MM.1S (cell line): ENCODE results near the gene MRPL43.
A peak's percentile ranks its signal among the peaks of the same experiment; 100 is the strongest.

Experiments
- DNase-seq: peaks from one replicate; pipeline ENCODE4 v3.0.0-alpha.2; 2015
- H2AFZ ChIP-seq: fragments of 300-600 bp; sonication (generic); 2 replicates; pipeline ENCODE4 v1.6.0; 2016; ENCODE audit warnings: antibody characterized with exemption, low read length
- H3F3A ChIP-seq: fragments of 300-600 bp; sonication (generic); 2 replicates; pipeline ENCODE4 v1.6.1; 2016; ENCODE audit warnings: mild to moderate bottlenecking, antibody characterized with exemption, low read length, moderate library complexity, mixed read lengths; ENCODE audit not compliant: insufficient read depth
- H3K27ac ChIP-seq: fragments of 300-600 bp; sonication (generic); 2 replicates; pipeline ENCODE4 v1.5.1; 2016; ENCODE audit warnings: mild to moderate bottlenecking, low read length
- H3K27me3 ChIP-seq: fragments of 300-600 bp; sonication (generic); replicated peaks from 2 replicates; pipeline ENCODE4 v1.6.0; 2016; ENCODE audit warnings: low read length; ENCODE audit not compliant: insufficient read depth
- H3K36me3 ChIP-seq: fragments of 300-600 bp; sonication (generic); replicated peaks from 2 replicates; pipeline ENCODE4 v1.6.1; 2016; ENCODE audit warnings: mild to moderate bottlenecking, low read length, mixed read lengths; ENCODE audit not compliant: insufficient read depth
- H3K4me1 ChIP-seq: fragments of 300-600 bp; sonication (generic); 2 replicates; pipeline ENCODE4 v1.6.1; 2016; ENCODE audit warnings: low read length, mixed read lengths
- H3K4me2 ChIP-seq: fragments of 300-600 bp; sonication (generic); 2 replicates; pipeline ENCODE4 v1.6.0; 2016; ENCODE audit warnings: low read depth, low read length
- H3K4me3 ChIP-seq: fragments of 300-600 bp; sonication (generic); 2 replicates; pipeline ENCODE4 v1.5.1; 2016; ENCODE audit warnings: low read length, mixed read lengths
- H3K79me2 ChIP-seq: fragments of 300-600 bp; sonication (generic); 2 replicates; pipeline ENCODE4 v1.6.1; 2016; ENCODE audit warnings: mixed run types, low read length, mixed read lengths
- H3K9ac ChIP-seq: fragments of 300-600 bp; sonication (generic); 2 replicates; pipeline ENCODE4 v1.6.1; 2016; ENCODE audit warnings: low read length, mixed read lengths
- H3K9me2 ChIP-seq: fragments of 300-600 bp; sonication (generic); replicated peaks from 2 replicates; pipeline ENCODE4 v1.6.1; 2016; ENCODE audit warnings: mild to moderate bottlenecking, low read length, mixed read lengths; ENCODE audit not compliant: insufficient read depth
- H3K9me3 ChIP-seq: fragments of 300-600 bp; sonication (generic); replicated peaks from 2 replicates; pipeline ENCODE4 v1.6.1; 2016; ENCODE audit warnings: mild to moderate bottlenecking, low read length, mixed read lengths; ENCODE audit not compliant: insufficient read depth
- H4K20me1 ChIP-seq: fragments of 300-600 bp; sonication (generic); 2 replicates; pipeline ENCODE4 v1.6.1; 2016; ENCODE audit warnings: mild to moderate bottlenecking, low read length, moderate library complexity, mixed read lengths; ENCODE audit not compliant: insufficient read depth
- CTCF ChIP-seq: fragments of 300-600 bp; sonication (generic); IDR thresholded peaks from 2 replicates; pipeline ENCODE4 v1.5.1; 2016; ENCODE audit warnings: antibody characterized with exemption, low read length, mixed read lengths
- EZH2 ChIP-seq: fragments of 300-600 bp; sonication (generic); optimal IDR thresholded peaks from 2 replicates; pipeline ENCODE3; 2017; ENCODE audit warnings: low read depth, mild to moderate bottlenecking, antibody characterized with exemption, low read length, mixed read lengths
- EZH2phosphoT487 ChIP-seq: fragments of 300-600 bp; sonication (generic); IDR thresholded peaks from 2 replicates; pipeline ENCODE4 v1.6.1; 2018; ENCODE audit warnings: antibody characterized with exemption, low read length

The MRPL43 gene

DNA sequence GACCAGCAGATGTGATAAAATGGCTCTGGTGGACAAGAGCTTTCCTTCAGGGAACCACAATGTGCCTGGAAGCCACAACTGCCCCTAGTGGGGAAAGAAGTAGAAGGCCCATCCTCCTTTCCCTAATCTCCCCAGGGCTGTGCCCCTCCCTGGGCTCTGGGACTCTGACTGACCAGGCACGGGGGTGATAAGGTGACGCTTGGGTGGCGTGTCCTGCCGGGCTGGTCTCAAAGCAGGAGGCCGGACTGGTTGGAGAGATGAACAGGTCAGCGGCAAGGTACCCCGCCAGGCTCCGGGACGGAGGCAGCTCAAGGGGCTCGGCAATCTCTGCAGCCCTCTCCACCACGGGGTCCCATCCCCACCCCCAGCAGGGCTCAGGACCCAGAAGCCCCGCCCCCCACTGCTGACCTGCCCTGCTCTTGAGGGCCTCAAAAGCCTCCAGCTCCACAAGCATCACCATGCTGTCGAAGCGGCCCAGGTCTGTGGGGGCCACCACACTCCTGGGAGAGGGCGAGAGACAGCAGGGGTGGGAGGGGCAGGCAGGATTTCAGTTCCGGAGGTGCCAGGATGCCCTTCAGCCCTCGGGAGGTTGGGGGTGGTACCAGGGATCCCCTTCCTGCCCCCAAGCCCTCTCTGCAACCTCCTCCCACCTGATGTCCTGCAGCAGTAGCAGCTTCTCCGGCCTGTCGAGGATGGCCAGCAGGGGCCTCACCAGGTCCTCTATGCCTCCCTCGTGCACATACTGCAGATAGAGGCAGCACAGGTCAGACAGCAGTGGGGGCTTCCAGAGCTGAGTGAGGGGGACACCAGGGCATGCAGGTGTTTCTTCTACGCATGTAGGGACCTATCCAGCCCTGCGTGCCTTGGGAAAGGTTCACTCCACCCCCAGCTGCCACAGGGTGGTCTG, 24.5 kb upstream of the MRPL43 start:
- Histone ChIP-seq H3K27ac (no peak overlapping the region), H2AFZ (no peak overlapping the region), H3K36me3 (no peaks in the 10 kb centered on the region), H3F3A (no peaks in the 10 kb centered on the region), H3K4me3 (no peak overlapping the region), H3K4me2 (no peak overlapping the region), H3K9me2 (no peaks in the 10 kb centered on the region), H3K79me2 (no peaks in the 10 kb centered on the region), H3K27me3 (peaks cover 15% of the 10 kb centered on the region), H3K4me1 (peaks cover 9% of the 10 kb centered on the region; the same call in 1 of the 2 replicates), H3K9ac (no peak overlapping the region), H3K9me3 (no peaks in the 10 kb centered on the region), H4K20me1 (no peaks in the 10 kb centered on the region)
- DNase-seq: no peak
- TF ChIP-seq EZH2 (no peak), CTCF (0 out of 2 replicates have a peak, but pooled peaks have one; percentile 8), EZH2phosphoT487 (no peak)

DNA sequence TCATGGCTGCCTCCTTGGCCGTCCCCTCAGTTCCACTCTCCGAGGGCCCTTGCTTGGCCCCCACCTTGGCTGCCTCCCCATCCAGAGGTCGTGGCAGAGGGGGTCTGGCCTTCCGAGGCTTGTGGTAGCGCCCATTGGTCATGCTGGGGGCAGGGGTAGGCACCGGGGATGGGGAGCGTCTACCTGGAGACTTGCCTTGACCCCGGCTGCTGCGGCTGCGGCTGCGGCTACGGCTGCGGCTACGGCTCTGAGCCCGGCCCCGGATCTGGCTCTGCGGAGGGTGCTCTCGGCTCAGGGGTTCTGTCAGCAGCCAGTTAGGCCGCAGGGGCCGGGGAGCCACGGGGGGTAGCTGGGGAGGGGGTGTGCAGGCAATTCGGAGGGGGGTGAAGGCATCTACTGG, 23.0 kb upstream of the MRPL43 start:
- Histone ChIP-seq H3K27me3 (peaks cover 1% of the 10 kb centered on the region; the same call in 1 of the 2 replicates), H3K36me3 (no peaks in the 10 kb centered on the region), H3F3A (no peaks in the 10 kb centered on the region), H3K79me2 (no peaks in the 10 kb centered on the region), H3K4me2 (no peak overlapping the region), H3K9me3 (no peaks in the 10 kb centered on the region), H3K4me1 (peaks cover 9% of the 10 kb centered on the region; the same call in 1 of the 2 replicates), H3K4me3 (no peak overlapping the region), H3K9ac (no peak overlapping the region), H3K27ac (no peak overlapping the region), H3K9me2 (no peaks in the 10 kb centered on the region), H2AFZ (no peak overlapping the region), H4K20me1 (no peaks in the 10 kb centered on the region)
- TF ChIP-seq CTCF: no peak
- no peak for TF ChIP-seq EZH2
- no peak for TF ChIP-seq EZH2phosphoT487
- DNase-seq: no peak

DNA sequence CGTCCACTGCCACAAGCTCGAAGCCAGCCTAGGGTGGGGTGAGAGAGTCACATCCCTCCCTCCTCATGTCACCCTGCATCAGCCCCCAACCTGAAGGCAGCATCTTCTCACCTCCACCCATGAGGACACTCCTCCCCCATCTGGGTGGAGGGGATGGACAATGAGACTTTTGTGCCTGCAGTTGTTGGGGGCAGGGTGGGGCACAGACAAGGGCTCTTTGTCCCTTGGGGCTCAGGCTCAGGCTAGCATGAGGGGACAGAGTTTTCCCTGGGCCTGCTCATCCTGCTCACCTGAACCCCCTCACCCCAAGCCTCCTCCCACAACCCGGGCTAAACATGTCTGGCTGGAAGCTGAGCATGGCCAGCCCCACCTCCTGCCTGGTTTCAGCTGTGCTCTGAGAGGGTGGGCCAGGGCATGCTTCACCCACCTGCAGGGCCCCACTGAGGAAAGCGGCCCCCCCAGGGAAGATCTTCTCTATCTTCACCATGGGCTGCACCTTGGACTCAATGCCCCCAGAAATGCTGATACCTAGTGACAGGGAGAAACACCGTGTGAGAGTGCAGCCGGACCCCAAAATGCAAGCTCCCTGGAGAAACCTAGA, 21.6 kb upstream of the MRPL43 start:
- no peaks in the 10 kb centered on the region for H3K9me3 ChIP-seq
- H4K20me1 ChIP-seq: no peaks in the 10 kb centered on the region
- H3K27me3 ChIP-seq: no peaks in the 10 kb centered on the region
- no peak overlapping the region for H3K9ac ChIP-seq
- no peaks in the 10 kb centered on the region for H3K36me3 ChIP-seq
- H3K4me2 ChIP-seq: no peak overlapping the region
- H3K79me2 ChIP-seq: no peaks in the 10 kb centered on the region
- no peak for TF ChIP-seq EZH2phosphoT487
- TF ChIP-seq EZH2: no peak
- TF ChIP-seq CTCF: no peak
- no peak overlapping the region for H3K4me3 ChIP-seq
- DNase-seq: peak; percentile 0
- no peaks in the 10 kb centered on the region for H3K9me2 ChIP-seq
- H3F3A ChIP-seq: no peaks in the 10 kb centered on the region
- no peak overlapping the region for H2AFZ ChIP-seq
- H3K4me1 ChIP-seq: peaks cover 7% of the 10 kb centered on the region; the same call in 1 of the 2 replicates
- H3K27ac ChIP-seq: no peak overlapping the region
